Panc1 (cell line): ENCODE measurements around the gene TBX4. TPM values are rescaled to one million over a fixed set of nuclear protein-coding genes. Genes with fewer than 3 reads are reported as not detected.

Experiments
- ATAC-seq: fragments of 200-7000 bp; cut with Tn5 transposase; 2 replicates; pipeline ENCODE4 v1.9.1; 2020; ENCODE audit warnings: mild to moderate bottlenecking, moderate library complexity
- BruUV-seq: library from RNA; stranded (reverse); fragments of 400-500 nt; replicated peaks from 2 replicates; lab custom pipeline; 2021; lab: Mats Ljungman, UMichigan
- CTCF ChIA-PET: fragments of 300-600 bp; sonication (Branson Sonifier 250); formaldehyde crosslinking; loops from one replicate; lab custom pipeline; 2022; ENCODE audit warnings: antibody characterized with exemption; lab: Charles Lee
- POLR2A ChIA-PET: fragments of 300-600 bp; sonication (Branson Sonifier 250); formaldehyde crosslinking; loops from one replicate; lab custom pipeline; 2022; ENCODE audit warnings: antibody characterized with exemption; lab: Charles Lee
- DNase-seq: peaks from one replicate; pipeline ENCODE4 v3.0.0-alpha.2; 2010; ENCODE audit warnings: low read depth, low spot score
- H3K27ac ChIP-seq: 2 replicates; pipeline ENCODE4 v1.5.1; 2011; ENCODE audit warnings: mild to moderate bottlenecking, low read length, inconsistent platforms
- H3K27me3 ChIP-seq: fragments of 200-500 bp; sonication (Bioruptor generic); 2 replicates; pipeline ENCODE4 v1.6.0; 2014; ENCODE audit warnings: low read length, inconsistent platforms; ENCODE audit not compliant: control insufficient read depth, insufficient read depth
- H3K36me3 ChIP-seq: fragments of 200-500 bp; sonication (Bioruptor generic); 2 replicates; pipeline ENCODE4 v1.5.1; 2014; ENCODE audit warnings: inconsistent platforms, mild to moderate bottlenecking, low read length, moderate library complexity; ENCODE audit not compliant: control insufficient read depth, insufficient read depth
- H3K4me1 ChIP-seq: 2 replicates; pipeline ENCODE4 v1.5.1; 2011; ENCODE audit warnings: inconsistent platforms, mild to moderate bottlenecking, low read length, moderate library complexity; ENCODE audit not compliant: control insufficient read depth, insufficient read depth
- H3K4me3 ChIP-seq, 2 experiments: 2 replicates each; pipeline ENCODE4 v1.5.1; 2011 to 2012; ENCODE audit warnings: low read depth in 2 of 2, low read length in 2 of 2, mild to moderate bottlenecking in 2 of 2, inconsistent platforms in 1 of 2, moderate library complexity in 1 of 2
- H3K9me3 ChIP-seq: fragments of 200-500 bp; sonication (Bioruptor generic); 2 replicates; pipeline ENCODE4 v1.5.1; 2014; ENCODE audit warnings: low read depth, mild to moderate bottlenecking, inconsistent platforms, low read length, moderate library complexity; ENCODE audit not compliant: control insufficient read depth, insufficient read depth
- CTCF ChIP-seq: fragments of 450-650 bp; IDR thresholded peaks from 2 replicates; pipeline ENCODE4 v1.5.1; 2017; ENCODE audit warnings: mild to moderate bottlenecking
- POLR2AphosphoS5 ChIP-seq: IDR thresholded peaks from 2 replicates; pipeline ENCODE4 v1.6.1; 2012; ENCODE audit warnings: mild to moderate bottlenecking, low read depth, low read length, moderate library complexity
- SIN3A ChIP-seq: IDR thresholded peaks from 2 replicates; pipeline ENCODE4 v1.6.1; 2012; ENCODE audit warnings: low read depth, mild to moderate bottlenecking, low read length, moderate library complexity, borderline replicate concordance; ENCODE audit not compliant: insufficient read depth
- TCF7L2 ChIP-seq: IDR thresholded peaks from 2 replicates; pipeline ENCODE4 v1.6.1; 2011; ENCODE audit warnings: mild to moderate bottlenecking, low read depth, low read length, inconsistent platforms
- in situ Hi-C: cut with HindIII; loops from 2 replicates; pipeline ENCODE4 v1.10.0; 2016; ENCODE audit warnings: low sequenced_read_pairs, low pct_unique_long_range_greater_than_20kb
- intact Hi-C: fragments of 100-400 bp; cut with micrococcal nuclease; formaldehyde crosslinking; loops from one replicate; pipeline ENCODE4 v1.10.0; 2022; ENCODE audit not compliant: unreplicated experiment
- total RNA-seq: library from RNA; stranded (reverse); gene quantifications from one replicate; pipeline ENCODE4 v1.2.1, GENCODE V29; 2021; ENCODE audit not compliant: unreplicated experiment
- TF ChIP-seq, protein P1 (sequence below), 2 experiments: IDR thresholded peaks; 2 replicates each; pipeline ENCODE4 v1.6.1; 2011 to 2012; ENCODE audit warnings: low read depth in 2 of 2, control low read depth in 1 of 2, low read length in 1 of 2, mild to moderate bottlenecking in 1 of 2, moderate library complexity in 1 of 2; ENCODE audit not compliant: insufficient read depth in 1 of 2

Gene TBX4
- total RNA-seq, 1 experiment from 2014 or later = not detected

- Histone ChIP-seq H3K4me3 (no peak overlapping the region), H3K4me1 (peaks cover 4% of the 10 kb centered on the region; the same call in 1 of the 2 replicates), H3K27ac (peak overlapping the region; percentile 30; the same call in 1 of the 2 replicates), H3K9me3 (no peaks in the 10 kb centered on the region), H3K27me3 (no peaks in the 10 kb centered on the region; the same call in 1 of the 2 replicates), H3K36me3 (no peaks in the 10 kb centered on the region)
- ATAC-seq (peak; percentile 60), DNase-seq (no peak)
- intact Hi-C loops = no loop called here
- TF ChIP-seq SIN3A (no peak), TCF7L2 (no peak), POLR2AphosphoS5 (no peak), CTCF (no peak)
- TF ChIP-seq, protein P1, sequence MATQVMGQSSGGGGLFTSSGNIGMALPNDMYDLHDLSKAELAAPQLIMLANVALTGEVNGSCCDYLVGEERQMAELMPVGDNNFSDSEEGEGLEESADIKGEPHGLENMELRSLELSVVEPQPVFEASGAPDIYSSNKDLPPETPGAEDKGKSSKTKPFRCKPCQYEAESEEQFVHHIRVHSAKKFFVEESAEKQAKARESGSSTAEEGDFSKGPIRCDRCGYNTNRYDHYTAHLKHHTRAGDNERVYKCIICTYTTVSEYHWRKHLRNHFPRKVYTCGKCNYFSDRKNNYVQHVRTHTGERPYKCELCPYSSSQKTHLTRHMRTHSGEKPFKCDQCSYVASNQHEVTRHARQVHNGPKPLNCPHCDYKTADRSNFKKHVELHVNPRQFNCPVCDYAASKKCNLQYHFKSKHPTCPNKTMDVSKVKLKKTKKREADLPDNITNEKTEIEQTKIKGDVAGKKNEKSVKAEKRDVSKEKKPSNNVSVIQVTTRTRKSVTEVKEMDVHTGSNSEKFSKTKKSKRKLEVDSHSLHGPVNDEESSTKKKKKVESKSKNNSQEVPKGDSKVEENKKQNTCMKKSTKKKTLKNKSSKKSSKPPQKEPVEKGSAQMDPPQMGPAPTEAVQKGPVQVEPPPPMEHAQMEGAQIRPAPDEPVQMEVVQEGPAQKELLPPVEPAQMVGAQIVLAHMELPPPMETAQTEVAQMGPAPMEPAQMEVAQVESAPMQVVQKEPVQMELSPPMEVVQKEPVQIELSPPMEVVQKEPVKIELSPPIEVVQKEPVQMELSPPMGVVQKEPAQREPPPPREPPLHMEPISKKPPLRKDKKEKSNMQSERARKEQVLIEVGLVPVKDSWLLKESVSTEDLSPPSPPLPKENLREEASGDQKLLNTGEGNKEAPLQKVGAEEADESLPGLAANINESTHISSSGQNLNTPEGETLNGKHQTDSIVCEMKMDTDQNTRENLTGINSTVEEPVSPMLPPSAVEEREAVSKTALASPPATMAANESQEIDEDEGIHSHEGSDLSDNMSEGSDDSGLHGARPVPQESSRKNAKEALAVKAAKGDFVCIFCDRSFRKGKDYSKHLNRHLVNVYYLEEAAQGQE (IDR thresholded peaks at IDR 0.05; ENCODE audit: insufficient read depth in 1 of 2, low read depth in 2 of 2, low read length in 1 of 2) = no peak
- BruUV-seq = no TSS peak
- CTCF ChIA-PET = no interaction called here
- in situ Hi-C loops = no loop called here
- POLR2A ChIA-PET = no interaction called here
These were observed 15.4 kb downstream of the TBX4 start for GRCh38 chr17:61467416-61468262.

DNA sequence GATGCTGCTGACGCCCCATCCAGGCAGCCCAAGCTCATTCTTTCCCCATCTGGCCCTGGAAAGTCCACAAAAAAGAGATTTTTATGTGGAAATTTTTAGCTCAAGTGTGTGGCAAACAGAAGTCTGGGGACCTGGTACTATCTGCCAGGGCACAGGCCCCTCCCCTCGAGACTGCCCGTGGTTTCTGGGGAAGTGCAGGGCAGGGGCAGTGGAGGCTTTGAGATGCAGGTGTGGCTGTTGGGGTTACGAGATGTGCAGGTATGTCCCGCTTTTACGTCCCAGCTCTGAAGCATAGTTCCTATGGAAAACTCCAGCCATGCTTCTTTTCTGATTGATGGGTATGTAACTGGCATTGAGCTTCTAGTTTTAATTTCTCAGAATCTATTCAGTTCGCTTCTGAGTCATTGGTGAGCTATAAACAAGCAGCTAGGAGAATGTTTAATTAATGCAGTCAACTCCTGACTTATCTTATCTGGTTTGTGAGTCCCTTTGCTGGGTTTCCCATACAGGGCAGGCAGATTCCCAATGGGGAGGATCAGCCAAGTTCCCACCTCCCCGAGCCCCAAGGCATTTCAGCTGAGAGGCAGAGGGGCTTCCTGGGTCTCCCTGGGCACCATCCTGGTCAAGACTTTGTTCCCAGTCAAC, 16.2 kb downstream of the TBX4 start:
- ChIA-PET POLR2A (no interaction called here), CTCF (interaction anchor here (0.5 kb wide), 1 partner anchor 12 kb away, joined by 3 read pairs; no protein-coding TSS in a partner anchor)
- BruUV-seq = no TSS peak
- H3K9me3 ChIP-seq = no peaks in the 10 kb centered on the region
- no peaks in the 10 kb centered on the region for H3K36me3 ChIP-seq
- H3K4me1 ChIP-seq = peaks cover 4% of the 10 kb centered on the region; the same call in 1 of the 2 replicates
- ATAC-seq (no peak), DNase-seq (no peak)
- no peak overlapping the region for H3K4me3 ChIP-seq
- H3K27me3 ChIP-seq = no peaks in the 10 kb centered on the region; the same call in 1 of the 2 replicates
- TF ChIP-seq TCF7L2 (no peak), SIN3A (no peak), POLR2AphosphoS5 (no peak), CTCF (no peak)
- TF ChIP-seq, protein P1 (IDR thresholded peaks at IDR 0.05; ENCODE audit: insufficient read depth in 1 of 2, low read depth in 2 of 2, low read length in 1 of 2) = no peak
- no peak overlapping the region for H3K27ac ChIP-seq
- in situ Hi-C loops = no loop called here
- intact Hi-C loops = no loop called here
